Activated CD4-positive, CD25-positive, alpha-beta regulatory T cell treated with anti-CD3 and anti-CD28 coated beads, Interleukin-2, amount 50 U/mL, for 16 hours (primary cell): ENCODE results near the gene KLHDC3.
A peak's percentile ranks its signal among the peaks of the same experiment; 100 is the strongest.
"Not testable (repeated sequence)": the region's sequence is repeated elsewhere in the genome, so short reads cannot be mapped to it uniquely, and the experiment has no call there.

Experiments used
- DNase-seq: peaks from one replicate; pipeline ENCODE4 v3.0.0-alpha.2; 2020; ENCODE audit warnings: low read depth, low spot score

Gene KLHDC3

DNA sequence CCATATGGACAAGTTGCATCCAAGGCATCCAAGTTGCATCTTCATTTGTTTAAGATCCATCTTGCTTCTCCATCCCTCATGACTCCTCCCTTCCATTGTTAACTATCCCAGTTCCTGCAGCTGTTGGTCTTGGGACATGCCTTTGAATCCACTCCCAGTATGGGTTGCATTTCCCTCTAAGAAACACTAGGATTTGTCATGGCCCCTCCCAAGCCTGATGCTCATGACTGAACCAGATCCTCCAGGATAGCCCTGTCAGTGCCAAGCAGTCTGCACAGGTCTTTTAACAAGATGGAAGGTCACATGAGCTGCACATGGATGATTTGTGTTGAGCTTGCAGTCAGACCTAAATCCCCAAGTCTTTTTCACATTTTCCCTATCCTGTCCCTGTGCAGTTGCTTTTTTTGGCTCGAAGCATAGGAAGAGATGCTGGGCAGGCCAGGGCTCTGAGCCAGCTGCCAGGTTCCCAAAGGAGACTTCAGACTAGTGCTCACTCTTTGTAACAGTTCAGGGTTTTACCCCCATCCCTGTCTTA, 25.5 kb upstream of the KLHDC3 start:
- DNase-seq: no peak

DNA sequence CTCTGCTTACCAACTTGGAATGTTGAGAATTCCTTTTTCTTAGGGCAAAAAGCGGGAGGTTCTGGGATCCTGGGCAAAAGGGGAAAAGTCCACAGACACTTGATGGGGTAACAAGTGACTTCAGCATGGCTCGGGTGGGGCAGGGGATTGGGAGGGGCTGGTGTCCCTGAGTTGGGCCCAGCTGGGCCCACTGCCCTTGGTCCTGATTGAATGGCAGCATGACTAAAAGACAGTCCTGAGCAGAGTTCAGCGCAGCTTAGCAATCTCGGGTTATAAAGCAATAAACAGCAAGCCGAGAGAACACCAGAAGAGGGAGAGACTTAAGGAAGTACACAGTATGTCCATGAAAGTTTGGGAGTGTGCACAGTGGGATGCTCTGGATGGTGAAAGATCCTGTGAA, 24.1 kb upstream of the KLHDC3 start:
- no peak for DNase-seq

DNA sequence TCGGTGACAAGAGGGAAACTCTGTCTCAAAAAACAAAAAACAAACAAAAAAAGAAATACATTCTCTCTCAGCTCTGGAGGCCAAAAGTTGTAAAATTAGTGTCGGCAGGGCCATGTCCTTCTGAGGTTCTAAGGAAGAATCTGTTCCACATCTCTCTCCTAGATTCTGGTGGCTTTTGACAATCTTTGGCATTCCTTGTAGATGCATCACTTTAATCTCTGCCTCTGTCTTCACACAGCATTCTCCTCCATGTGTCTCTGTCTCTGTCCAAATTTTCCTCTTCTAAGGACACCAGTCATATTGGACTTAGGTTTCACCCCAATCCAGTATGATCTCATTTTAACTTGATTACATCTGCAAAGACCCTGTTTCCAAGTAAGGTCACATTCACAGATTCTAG, 20.6 kb upstream of the KLHDC3 start:
- DNase-seq: no peak

DNA sequence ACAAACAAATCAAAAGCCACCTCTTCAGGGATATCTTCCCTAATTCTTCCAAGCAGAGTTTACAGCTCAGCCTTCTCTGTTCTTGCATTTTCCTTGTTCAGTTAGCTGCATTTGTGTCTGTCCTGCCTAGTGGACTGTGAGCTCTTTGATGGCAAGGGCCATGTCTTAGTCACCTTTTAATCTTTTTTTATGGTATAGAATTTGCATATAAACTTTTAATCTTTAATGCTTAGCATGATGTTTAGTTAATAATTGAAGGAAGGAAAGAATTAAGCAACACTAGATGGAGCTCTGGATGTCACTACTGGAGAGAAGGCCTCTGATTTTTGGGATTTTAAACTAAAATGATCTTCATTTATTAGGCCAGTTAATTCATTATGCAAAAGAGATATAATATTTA, 17.5 kb upstream of the KLHDC3 start:
- no peak for DNase-seq

DNA sequence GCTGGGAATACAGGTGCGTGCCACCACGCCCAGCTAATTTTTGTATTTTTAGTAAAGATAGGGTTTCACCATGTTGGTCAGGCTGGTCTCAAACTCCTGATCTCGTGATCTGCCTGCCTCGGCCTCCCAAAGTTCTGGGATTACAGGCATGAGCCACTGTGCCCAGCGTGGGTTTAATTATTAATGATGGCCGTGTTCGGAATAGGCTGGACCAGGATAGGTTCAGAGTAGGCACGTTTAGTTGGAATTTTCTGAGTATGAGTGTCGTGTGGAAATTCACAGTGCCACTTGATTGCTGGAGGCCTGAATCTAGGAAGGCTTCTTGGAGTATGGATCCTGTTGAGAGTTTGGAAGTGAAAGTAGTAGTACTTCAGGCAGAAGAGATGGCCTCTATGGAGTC, 15.8 kb upstream of the KLHDC3 start:
- DNase-seq: not testable (repeated sequence)

DNA sequence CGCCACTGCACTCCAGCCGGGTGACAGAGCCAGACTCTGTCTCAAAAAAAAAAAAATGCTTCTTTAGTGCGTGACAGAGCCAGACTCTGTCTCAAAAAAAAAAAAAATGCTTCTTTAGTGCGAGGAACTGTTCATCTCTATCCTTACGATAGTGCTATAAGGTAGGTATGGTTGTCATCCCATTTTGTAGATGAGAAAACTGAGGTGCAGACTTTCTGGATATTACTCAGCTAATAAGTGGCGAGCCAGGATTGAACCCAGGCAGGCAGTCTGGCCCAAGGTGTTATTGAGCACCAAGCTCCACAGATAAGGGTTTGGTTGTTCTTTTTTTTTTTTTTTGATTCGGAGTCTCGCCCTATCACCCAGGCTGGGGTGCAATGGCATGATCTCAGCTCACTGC, 12.2 kb upstream of the KLHDC3 start:
- DNase-seq: no peak

DNA sequence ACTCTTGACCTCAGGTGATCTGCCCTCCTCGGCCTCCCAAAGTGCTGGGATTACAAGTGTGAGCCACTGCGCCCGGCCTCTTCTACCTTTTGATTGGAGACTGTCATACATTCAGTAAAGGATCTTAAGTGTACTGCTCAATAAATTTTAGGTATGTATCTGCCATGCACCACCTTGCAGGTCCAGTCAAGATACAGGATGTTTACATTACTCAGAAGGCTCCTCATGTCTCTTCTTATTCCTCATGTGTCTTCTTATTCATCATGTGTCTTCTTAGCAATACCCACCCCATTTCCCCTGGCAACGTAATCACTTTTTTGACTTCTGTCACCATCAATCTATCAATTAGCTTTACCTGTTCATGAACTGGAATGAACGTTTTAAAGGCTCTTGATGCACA, 8.2 kb upstream of the KLHDC3 start:
- DNase-seq: no peak

DNA sequence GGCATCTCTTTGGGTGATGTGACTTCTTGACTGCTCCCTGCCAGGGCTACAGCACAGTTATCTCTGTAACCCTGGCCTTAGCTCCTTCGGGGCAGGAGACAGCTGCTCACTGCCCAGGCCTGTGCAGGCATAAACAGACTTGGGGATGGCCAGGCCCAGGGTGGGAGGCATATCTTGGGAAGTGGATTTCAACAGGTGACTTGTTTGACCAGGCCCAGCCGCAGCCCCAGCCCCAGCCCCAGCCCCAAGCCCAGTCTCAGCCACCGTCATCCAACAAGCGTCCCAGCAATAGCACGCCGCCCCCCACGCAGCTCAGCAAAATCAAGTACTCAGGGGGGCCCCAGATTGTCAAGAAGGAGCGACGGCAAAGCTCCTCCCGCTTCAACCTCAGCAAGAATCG, 7.8 kb upstream of the KLHDC3 start:
- no peak for DNase-seq

DNA sequence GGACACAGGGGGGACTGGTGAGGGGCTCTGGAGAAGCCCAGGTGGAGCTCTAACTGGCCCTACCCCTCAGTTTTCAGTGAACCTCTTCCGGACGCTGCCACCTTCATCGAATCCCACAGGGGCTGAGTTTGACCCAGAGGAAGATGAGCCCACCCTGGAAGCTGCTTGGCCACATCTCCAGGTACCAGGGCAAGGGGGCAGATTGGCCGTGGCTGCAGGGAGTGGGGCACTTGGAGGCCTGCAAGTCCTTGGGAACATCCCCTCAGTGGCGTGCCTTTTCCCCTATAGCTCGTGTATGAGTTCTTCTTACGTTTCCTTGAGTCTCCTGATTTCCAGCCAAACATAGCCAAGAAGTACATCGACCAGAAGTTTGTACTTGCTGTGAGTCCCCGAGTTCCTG, 6.9 kb upstream of the KLHDC3 start:
- DNase-seq: no peak

DNA sequence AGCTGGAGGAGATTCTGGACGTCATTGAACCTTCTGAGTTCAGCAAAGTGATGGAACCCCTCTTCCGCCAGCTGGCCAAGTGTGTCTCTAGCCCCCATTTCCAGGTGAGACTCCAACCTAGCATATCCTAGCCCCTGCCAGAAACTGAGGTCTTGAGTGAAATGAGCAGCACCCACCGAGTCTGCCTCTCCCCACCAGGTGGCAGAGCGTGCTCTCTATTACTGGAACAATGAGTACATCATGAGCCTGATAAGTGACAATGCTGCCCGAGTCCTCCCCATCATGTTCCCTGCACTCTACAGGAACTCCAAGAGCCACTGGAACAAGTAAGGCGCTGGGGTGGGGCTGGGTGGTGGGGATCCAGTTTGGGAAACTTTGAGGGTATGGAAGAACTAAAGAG, 4.9 kb upstream of the KLHDC3 start:
- no peak for DNase-seq

DNA sequence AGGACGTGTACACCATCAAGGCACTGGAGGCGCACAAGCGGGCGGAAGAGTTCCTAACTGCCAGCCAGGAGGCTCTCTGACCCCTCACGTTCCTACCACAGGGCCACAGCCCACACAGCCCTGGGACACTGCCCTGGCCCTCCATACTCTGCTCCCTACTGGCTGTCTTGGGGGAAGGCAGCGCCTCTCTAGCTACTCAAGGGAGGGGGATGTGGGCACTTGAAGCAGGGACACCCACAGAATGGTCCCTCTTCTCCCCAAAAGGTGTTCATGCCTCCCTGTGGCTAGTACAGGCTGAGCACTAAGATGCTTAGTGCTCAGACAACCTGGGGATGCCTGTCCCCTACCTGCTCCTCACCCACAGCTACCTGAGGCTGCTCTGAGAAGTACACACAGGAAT, 2.8 kb upstream of the KLHDC3 start:
- no peak for DNase-seq

DNA sequence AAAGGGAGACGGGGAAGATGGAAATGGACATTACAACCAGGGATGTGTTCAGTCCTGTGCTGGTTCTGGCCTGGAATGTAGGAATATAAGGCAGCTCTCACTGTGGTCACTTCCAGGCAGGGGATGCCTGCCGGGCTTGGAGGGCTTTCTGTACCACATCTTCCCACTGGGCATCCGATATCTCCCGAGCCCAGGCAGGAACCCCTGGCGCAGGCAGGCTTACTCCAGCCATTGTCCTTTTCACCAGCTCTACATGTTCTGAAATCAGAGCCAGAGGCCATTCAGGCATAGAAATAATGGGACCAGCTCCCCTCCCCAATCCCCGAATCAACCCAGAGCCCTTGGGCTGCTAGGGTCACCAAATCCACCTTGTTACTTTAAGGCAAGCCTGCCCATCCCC, 1.7 kb upstream of the KLHDC3 start:
- DNase-seq: no peak

DNA sequence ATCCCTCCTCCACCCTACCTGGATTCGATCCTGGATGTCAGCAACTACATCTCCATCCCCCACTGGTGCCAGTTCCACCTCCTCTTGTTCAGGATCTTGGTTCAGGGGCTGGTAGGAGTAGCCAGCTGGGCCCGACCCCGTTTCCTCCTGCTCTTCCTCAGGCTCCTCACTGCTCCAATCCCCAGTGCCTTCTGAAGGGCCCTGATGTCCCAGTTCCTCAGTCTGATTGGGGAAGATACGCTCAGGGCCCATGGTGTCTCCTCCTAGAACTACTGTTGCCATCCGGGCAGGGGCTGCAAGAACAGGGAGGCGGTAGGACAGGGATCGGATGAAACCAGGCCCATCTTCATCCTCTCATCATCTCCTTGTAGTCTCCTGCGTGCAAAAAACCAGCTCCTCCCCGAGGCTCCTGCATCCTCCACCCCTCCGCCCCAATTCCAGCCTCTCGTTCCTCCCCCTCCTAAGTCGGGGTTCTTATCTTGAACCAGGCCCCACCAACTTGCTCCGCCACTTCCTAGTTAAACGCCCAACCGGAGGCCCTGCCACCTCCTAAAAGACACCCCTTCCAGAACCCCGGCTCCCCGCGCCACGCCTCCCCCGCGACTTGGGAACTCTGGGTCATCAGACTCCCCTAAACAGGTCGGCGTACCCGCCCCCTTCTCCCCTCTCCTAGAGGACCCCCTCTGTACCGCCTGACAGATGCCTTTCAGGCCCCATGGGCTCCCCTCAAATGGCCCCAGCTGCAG, 779 bp upstream of the KLHDC3 start:
- no peak for DNase-seq

DNA sequence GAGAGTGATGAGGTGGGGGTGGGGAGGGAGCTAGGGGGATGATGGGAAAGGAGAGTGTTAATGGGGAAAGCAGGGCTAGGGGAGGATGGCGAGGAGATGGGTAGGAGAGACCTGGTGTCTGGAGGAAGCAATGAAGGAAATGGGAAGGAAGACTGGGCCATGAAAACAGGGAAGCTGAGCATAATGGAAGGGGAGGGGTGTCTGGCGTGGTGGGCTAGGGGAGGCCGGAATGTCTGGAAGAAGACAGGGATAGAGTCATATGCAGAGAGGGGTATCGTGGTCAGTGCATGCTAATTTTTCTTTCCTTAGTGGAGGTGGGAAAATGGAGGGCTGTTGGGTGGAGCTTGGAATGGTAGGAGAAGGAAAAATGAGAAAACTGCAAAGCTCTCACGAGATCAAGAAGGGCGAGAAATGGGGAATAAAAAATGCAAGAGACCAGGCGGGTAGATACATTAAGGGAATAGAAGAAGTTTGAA, 423 bp downstream of the KLHDC3 start:
- DNase-seq: no peak

DNA sequence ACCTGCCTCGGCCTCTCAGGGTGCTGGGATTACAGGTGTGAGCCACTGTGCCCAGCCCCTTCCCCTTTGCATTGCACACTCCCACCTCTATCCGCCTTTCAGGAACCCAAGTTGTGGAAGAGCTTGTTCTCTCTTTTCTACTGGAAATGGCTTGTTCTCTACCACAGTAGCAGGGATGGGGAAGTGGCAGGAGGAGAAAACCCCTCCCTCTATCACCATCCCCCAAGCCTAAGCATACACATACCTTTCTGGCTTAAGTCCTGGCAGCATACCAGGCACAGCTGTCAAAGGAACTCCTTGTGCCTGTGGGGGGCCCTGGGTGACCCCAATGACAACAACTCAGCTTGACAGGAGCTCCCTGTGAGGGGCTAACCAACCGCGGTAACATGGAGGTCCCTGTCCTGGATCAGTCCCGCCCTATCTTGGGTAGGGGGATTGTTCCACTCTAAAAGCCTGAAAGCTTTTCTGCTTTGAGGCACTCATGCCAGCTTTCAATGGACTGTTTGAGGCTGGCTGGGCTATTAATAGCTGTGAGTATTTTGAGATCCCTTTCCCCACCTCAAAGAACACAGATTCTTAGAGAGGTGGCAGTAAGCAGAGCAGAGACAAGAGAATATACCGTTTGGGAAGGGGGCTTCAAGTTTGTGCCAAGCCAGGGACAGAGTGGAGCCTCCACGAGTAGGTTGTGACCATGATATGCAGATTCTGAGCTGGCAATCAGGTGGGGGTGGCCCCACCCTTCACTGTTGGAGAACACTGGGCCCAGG, 2.3 kb downstream of the KLHDC3 start:
- no peak for DNase-seq

DNA sequence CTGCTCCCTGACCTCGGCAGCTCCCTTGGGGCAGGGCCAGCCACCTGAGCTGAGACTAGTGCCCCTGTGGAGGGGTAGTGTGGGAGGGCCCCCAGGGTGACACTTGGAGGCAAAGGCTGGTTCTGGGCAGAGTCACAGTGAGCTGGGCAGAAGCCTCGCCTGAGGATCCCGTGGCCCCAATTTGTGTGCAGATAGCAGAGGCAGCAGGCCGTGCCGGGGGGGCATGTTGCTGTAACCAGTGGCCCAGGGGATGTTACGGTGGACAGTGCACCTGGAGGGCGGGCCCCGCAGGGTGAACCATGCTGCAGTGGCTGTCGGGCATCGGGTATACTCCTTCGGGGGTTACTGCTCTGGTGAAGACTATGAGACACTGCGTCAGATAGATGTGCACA, 2.9 kb downstream of the KLHDC3 start:
- DNase-seq: no peak

DNA sequence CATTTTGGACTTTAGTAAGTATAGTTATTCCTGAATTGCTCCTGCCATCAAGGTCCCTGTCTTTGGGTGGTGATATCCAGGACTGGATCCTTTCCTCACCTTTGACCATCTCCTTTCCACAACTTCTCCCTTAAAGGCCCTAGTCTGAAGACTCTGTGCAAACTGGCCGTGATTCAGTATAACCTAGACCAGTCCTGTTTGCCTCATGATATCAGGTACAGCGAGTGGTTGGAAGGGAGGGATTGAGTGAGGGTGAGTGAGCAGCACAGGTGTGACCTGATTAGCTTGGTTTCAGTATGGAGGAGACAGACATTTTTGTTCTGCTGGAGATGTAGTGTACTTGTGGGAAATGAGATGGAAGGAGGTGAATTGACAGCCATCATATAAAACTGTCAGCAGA, 5.1 kb downstream of the KLHDC3 start:
- DNase-seq: no peak

DNA sequence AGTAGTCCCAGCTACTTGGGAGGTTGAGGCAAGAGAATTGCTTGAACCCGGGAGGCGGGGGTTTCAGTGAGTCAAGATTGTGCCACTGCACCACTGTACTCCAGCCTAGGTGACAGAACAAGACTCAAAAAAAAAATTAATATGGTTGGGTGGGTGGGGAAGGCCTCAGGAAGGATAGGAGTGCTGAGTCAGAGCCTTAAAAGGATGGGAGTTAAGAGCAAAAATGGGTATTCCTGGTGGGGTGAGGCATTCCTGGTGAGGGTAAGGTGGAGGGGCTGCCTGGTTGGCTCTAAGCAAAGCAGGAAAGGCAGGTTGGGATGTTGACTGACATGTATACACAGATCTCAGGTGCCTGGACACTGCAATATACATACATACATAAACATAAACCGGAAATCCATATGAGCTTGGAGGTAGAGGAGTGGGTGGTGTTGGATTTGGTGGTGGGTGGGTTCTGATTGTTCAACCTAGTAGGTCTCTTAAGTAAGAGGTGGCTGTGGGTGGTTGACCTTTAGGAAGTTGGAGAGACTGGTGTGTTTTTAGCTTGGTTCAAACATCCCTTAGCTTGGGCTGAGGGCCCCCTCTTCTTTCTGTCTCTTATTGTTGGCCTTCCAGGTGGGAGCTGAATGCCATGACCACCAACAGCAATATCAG, 6.1 kb downstream of the KLHDC3 start:
- DNase-seq: no peak

DNA sequence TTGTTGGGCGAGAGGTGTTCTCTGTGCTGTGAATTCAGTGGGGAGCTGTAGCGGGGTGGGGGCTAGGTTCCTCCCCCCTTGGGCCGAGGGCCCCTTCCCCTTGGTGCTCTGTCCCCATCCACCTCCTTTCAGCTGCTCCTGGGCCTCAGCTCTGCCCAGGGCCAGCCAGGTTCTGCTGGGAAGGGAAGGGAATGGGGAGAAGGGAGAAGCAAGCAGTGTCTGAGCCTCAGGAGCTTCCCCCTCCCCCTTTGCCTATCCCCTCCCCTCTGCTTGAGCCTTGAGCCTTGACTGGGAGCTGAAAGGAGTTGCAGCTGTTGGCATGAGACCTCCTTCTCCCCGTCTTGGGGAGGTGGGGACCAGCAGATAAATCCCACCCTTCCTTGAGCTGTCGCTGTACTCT, 6.8 kb downstream of the KLHDC3 start:
- no peak for DNase-seq

DNA sequence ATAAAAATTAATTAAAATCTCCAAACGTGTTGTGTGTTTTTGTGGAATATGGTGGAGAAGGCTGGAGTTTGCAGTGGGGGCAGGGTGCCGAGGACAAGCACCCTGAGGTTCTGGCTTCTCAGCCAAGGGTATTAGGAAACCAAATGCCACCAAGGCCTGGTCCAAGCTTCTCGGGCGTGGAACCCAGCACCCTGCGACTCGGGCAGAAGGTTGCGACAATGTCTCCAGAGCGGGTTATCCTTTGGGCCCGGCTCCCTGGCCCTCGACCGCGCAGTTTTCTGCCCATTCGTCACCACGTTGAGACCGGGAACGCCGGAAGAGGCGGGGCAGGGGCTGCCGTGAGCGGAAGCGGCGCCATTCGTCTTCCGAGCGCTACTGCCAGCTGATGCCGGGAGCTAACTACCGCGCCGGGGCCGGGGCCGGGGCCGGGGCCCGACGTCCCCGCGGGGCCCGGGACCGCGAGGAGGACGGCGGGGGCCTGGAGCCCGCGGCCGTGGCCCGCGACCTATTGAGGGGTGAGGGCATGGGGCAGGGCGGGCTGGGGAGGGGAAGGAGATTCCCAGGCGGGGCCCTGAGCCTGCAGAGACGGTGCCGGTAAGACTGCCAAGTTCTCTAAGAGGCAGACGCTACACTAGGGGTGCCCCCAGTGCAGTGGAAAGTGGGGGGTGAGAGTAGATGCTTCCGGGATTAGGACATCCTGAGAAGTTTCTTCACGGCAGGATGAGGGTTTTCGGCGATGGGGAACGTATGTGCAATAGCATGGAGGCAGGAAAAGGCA, 7.4 kb downstream of the KLHDC3 start, which contains the start of gene RRP36:
Gene RRP36 (plus strand): TSS at position 354 of the 778 bp plus-strand sequence. CDS start 32 bp downstream, at position 386.
- DNase-seq: peak; percentile 47

DNA sequence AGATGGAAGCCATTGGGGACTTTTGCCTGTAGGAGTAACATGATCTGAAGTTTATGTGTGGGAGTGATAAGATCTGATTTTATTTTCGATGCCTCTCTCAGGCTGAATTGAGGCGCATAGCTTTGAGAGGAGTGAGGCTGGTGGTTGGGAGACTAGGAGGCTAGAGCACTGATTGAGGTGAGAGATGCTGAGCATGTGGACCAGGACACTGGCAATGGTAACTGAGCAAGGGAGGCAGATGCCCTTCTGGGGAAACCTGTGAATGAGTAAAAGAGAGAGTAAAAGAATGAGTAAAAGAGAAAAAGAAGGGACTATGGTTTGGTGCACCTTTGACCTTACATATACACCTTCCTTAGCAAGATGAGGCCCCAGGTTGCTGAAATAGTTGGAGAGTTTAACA, 10.4 kb downstream of the KLHDC3 start:
- no peak for DNase-seq

DNA sequence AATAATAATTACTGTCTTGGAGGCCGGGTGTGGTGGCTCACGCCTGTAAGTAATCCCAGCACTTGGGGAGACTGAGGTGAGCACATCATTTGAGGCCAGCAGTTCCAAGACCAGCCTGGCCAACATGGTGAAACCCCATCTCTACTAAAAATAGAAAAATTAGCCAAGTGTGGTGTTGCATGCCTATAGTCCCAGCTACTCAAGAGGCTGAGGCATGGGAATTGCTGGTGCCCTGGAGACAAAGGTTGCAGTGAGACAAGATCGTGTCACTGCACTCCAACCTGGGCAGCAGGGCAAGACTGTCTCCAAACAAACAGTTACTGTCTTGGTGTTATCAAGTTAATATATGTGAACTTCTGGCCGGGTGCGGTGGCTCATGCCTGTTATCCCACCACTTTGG, 12.3 kb downstream of the KLHDC3 start:
- no peak for DNase-seq
